Measurements from ENCODE around the gene SLC35F3. TPM values are rescaled to one million over a fixed set of nuclear protein-coding genes. Genes with fewer than 3 reads are reported as not detected.
A peak's percentile ranks its signal among the peaks of the same experiment; 100 is the strongest.

SLC35F3 gene
- total RNA-seq, 2 donors from 2014 or later, result 14.4 to 14.8 TPM

DNA sequence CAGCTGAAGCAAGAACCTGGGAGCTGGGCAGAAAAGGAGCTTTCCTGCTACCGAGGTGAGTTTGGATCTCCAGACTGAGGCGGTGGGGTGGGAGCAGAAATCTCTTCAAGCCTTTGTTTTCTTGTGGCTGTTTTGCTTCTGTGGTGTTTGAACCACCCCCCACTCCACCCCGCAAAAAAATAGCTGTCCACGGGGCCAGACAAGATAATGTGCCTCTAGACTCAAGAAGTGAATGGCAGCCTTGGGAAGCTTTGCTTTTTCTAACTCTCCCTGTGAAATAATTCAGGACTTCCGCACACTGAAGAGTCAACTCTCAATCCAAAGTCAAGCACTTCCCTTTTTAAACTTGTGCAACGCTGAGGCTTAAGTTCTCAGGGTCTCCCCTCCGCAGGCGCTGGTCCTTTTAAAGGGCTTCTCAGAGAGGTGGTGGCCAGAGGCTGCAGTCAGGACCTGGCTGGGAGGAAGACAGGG, 309.2 kb downstream of the SLC35F3 start:
- peaks cover 29% of the 10 kb centered on the region for H3K9me3 Mint-ChIP-seq
- H3K9ac ChIP-seq (ENCODE audit: extremely low read depth, low read length, poor library complexity, severe bottlenecking), result peak overlapping the region; percentile 27
- no peaks in the 10 kb centered on the region for H3K27me3 Mint-ChIP-seq (ENCODE audit: insufficient read depth)
- peaks cover 35% of the 10 kb centered on the region for H3K4me1 Mint-ChIP-seq
- peaks cover 7% of the 10 kb centered on the region for H3K4me1 ChIP-seq (ENCODE audit: control insufficient read depth, insufficient read depth, low read length)
- H3K27me3 ChIP-seq (ENCODE audit: control insufficient read depth, insufficient read depth, low read length, poor library complexity, severe bottlenecking), result no peaks in the 10 kb centered on the region
- peak overlapping the region; percentile 84 for H3K27ac Mint-ChIP-seq
- no peaks in the 10 kb centered on the region for H3K36me3 ChIP-seq (ENCODE audit: control insufficient read depth, insufficient read depth, low read length)
- peak; percentile 56 for DNase-seq
- TF ChIP-seq, protein P1, sequence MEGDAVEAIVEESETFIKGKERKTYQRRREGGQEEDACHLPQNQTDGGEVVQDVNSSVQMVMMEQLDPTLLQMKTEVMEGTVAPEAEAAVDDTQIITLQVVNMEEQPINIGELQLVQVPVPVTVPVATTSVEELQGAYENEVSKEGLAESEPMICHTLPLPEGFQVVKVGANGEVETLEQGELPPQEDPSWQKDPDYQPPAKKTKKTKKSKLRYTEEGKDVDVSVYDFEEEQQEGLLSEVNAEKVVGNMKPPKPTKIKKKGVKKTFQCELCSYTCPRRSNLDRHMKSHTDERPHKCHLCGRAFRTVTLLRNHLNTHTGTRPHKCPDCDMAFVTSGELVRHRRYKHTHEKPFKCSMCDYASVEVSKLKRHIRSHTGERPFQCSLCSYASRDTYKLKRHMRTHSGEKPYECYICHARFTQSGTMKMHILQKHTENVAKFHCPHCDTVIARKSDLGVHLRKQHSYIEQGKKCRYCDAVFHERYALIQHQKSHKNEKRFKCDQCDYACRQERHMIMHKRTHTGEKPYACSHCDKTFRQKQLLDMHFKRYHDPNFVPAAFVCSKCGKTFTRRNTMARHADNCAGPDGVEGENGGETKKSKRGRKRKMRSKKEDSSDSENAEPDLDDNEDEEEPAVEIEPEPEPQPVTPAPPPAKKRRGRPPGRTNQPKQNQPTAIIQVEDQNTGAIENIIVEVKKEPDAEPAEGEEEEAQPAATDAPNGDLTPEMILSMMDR (conservative IDR thresholded peaks at IDR 0.05), result no peak
- H3K36me3 Mint-ChIP-seq (ENCODE audit: low read depth), result peaks cover 23% of the 10 kb centered on the region
- H3K4me3 ChIP-seq (ENCODE audit: low read length), result peak overlapping the region; percentile 82
- H3K9me3 ChIP-seq (ENCODE audit: control insufficient read depth, low read length), result peaks cover 7% of the 10 kb centered on the region
- WGBS, 2 experiments (ENCODE audit: insufficient coverage in 1 of 2, insufficient read length in 1 of 2), result 27 to 36% methylated on average over 3 to 8 of the region's 8 CpGs
- H3K27ac ChIP-seq (ENCODE audit: low read depth, low read length), result no peak overlapping the region
- peak overlapping the region; percentile 84 for H3K4me3 Mint-ChIP-seq

GRCh38 chr1:234214129-234214910, 309.8 kb downstream of the SLC35F3 start:
- Mint-ChIP-seq H3K27me3 (ENCODE audit: insufficient read depth) (no peaks in the 10 kb centered on the region), H3K36me3 (ENCODE audit: low read depth) (peaks cover 27% of the 10 kb centered on the region), H3K27ac (peak overlapping the region; percentile 86), H3K9me3 (peaks cover 28% of the 10 kb centered on the region), H3K4me1 (peaks cover 35% of the 10 kb centered on the region), H3K4me3 (peak overlapping the region; percentile 84)
- Histone ChIP-seq H3K36me3 (ENCODE audit: control insufficient read depth, insufficient read depth, low read length) (no peaks in the 10 kb centered on the region), H3K4me1 (ENCODE audit: control insufficient read depth, insufficient read depth, low read length) (peaks cover 7% of the 10 kb centered on the region), H3K27me3 (ENCODE audit: control insufficient read depth, insufficient read depth, low read length, poor library complexity, severe bottlenecking) (no peaks in the 10 kb centered on the region), H3K9me3 (ENCODE audit: control insufficient read depth, low read length) (peaks cover 11% of the 10 kb centered on the region), H3K4me3 (ENCODE audit: low read length) (peak overlapping the region; percentile 82), H3K27ac (ENCODE audit: low read depth, low read length) (no peak overlapping the region), H3K9ac (ENCODE audit: extremely low read depth, low read length, poor library complexity, severe bottlenecking) (peak overlapping the region; percentile 27)
- WGBS, 2 experiments (ENCODE audit: insufficient coverage in 1 of 2, insufficient read length in 1 of 2), result 1% methylated on average over 29 to 69 of the region's 69 CpGs
- DNase-seq, result peak; percentile 87
- TF ChIP-seq, protein P1 (conservative IDR thresholded peaks at IDR 0.05), result peak; percentile 16

DNA sequence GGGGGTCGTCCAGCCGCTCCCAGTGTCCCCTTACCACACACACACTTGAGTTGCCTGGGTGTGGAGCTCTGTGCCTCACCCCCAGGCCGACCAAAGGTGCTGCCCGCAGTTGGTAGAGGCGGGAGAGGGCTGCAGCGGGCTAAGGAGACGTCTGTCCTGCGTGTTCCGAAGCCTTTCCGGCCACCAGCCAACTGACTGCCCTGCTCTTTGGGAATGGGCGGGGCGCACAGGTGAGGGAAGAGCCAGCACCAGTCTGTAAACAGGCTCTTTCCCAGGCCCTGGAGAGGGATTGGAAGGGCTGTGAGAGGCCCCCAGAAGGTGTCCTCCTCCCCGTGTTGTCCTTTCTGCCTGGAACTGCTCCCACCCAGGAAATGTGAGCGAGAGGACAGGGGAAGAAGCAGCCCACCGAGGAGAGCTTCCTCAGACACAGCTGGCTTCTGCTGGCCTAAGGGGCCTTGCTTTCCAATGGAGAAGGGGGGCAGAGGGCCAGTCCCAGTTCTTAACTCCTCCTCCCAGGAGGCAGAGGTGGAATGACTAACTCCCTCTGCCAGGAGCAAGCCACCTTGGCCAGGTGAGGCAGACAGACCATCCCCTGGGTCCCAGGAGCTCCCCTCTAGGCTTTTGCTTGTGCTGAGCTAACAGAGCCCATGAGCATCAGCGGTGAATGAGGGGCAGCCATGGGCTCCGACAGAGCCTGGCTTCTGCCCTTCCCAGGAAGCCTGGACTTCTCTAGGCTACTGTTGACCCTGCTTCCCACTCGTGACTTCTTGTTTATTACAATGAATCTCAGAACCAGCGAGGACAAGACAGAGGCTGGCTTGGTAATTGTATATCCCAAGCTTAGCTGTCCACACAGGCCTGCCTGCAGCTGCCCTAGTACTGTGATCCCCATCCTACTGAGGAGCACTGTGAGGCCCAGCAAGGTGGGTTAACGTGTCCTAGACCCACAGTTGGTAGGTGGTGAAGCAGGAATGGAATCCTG, 310.7 kb downstream of the SLC35F3 start:
- H3K4me1 Mint-ChIP-seq, result peaks cover 35% of the 10 kb centered on the region
- H3K36me3 Mint-ChIP-seq (ENCODE audit: low read depth), result peaks cover 20% of the 10 kb centered on the region
- WGBS, 2 experiments (ENCODE audit: insufficient coverage in 1 of 2, insufficient read length in 1 of 2), result 33 to 55% methylated on average over 13 to 20 of the region's 20 CpGs
- Histone ChIP-seq H3K36me3 (ENCODE audit: control insufficient read depth, insufficient read depth, low read length) (no peaks in the 10 kb centered on the region), H3K27me3 (ENCODE audit: control insufficient read depth, insufficient read depth, low read length, poor library complexity, severe bottlenecking) (no peaks in the 10 kb centered on the region), H3K27ac (ENCODE audit: low read depth, low read length) (no peak overlapping the region), H3K9ac (ENCODE audit: extremely low read depth, low read length, poor library complexity, severe bottlenecking) (no peak overlapping the region), H3K9me3 (ENCODE audit: control insufficient read depth, low read length) (peaks cover 14% of the 10 kb centered on the region), H3K4me1 (ENCODE audit: control insufficient read depth, insufficient read depth, low read length) (peaks cover 7% of the 10 kb centered on the region), H3K4me3 (ENCODE audit: low read length) (peak overlapping the region; percentile 82)
- H3K27me3 Mint-ChIP-seq (ENCODE audit: insufficient read depth), result no peaks in the 10 kb centered on the region
- H3K9me3 Mint-ChIP-seq, result peaks cover 19% of the 10 kb centered on the region
- peak overlapping the region; percentile 84 for H3K4me3 Mint-ChIP-seq
- H3K27ac Mint-ChIP-seq, result peak overlapping the region; percentile 86
- peak; percentile 92 for DNase-seq
- TF ChIP-seq, protein P1 (conservative IDR thresholded peaks at IDR 0.05), result no peak
